Measurements from ENCODE around the gene PNMA6F. TPM values are rescaled to one million over a fixed set of nuclear protein-coding genes. Genes with fewer than 3 reads are reported as not detected.

PNMA6F gene
- total RNA-seq, 1 experiment from 2014 or later: not detected

- Histone ChIP-seq H3K27ac (ENCODE audit: low read depth, low read length, poor library complexity, severe bottlenecking) (no peak overlapping the region), H3K36me3 (ENCODE audit: insufficient read depth, low read length, poor library complexity, severe bottlenecking) (no peaks in the 10 kb centered on the region), H3K4me1 (ENCODE audit: insufficient read depth, low read length, poor library complexity, severe bottlenecking) (no peaks in the 10 kb centered on the region), H3K9me3 (ENCODE audit: low read depth, low read length, poor library complexity, severe bottlenecking) (no peaks in the 10 kb centered on the region), H3K4me3 (ENCODE audit: low read depth, low read length, poor library complexity, severe bottlenecking) (no peak overlapping the region), H3K27me3 (replicated peaks; ENCODE audit: insufficient read depth, low read depth, low read length, poor library complexity) (no peaks in the 10 kb centered on the region)
- TF ChIP-seq EZH2 (IDR thresholded peaks at IDR 0.05; ENCODE audit: borderline replicate concordance, low read depth, low read length, poor library complexity, severe bottlenecking): no peak
- no peak for TF ChIP-seq CTCF (conservative IDR thresholded peaks at IDR 0.05; ENCODE audit: low read depth, low read length)
- POLR2A ChIA-PET (ENCODE audit: low non-redundant PET): no interaction called here
- DNase-seq (ENCODE audit: low spot score): no peak
- no TSS peak for BruUV-seq (replicated peaks)
- CTCF ChIA-PET: no interaction called here
- intact Hi-C loops (cut with micrococcal nuclease; ENCODE audit: unreplicated experiment): no loop called here
Measured at GRCh38 chrX:153318811-153319210, 2.8 kb downstream of the PNMA6F start.

GRCh38 chrX:153317996-153318722 lies 3.4 kb downstream of the PNMA6F start:
- no TSS peak for BruUV-seq (replicated peaks)
- ChIA-PET CTCF (no interaction called here), POLR2A (ENCODE audit: low non-redundant PET) (no interaction called here)
- intact Hi-C loops (cut with micrococcal nuclease; ENCODE audit: unreplicated experiment): no loop called here
- H3K27me3 ChIP-seq (replicated peaks; ENCODE audit: insufficient read depth, low read depth, low read length, poor library complexity): no peaks in the 10 kb centered on the region
- H3K4me1 ChIP-seq (ENCODE audit: insufficient read depth, low read length, poor library complexity, severe bottlenecking): no peaks in the 10 kb centered on the region
- no peak overlapping the region for H3K4me3 ChIP-seq (ENCODE audit: low read depth, low read length, poor library complexity, severe bottlenecking)
- H3K27ac ChIP-seq (ENCODE audit: low read depth, low read length, poor library complexity, severe bottlenecking): no peak overlapping the region
- no peaks in the 10 kb centered on the region for H3K9me3 ChIP-seq (ENCODE audit: low read depth, low read length, poor library complexity, severe bottlenecking)
- H3K36me3 ChIP-seq (ENCODE audit: insufficient read depth, low read length, poor library complexity, severe bottlenecking): no peaks in the 10 kb centered on the region
- TF ChIP-seq EZH2 (IDR thresholded peaks at IDR 0.05; ENCODE audit: borderline replicate concordance, low read depth, low read length, poor library complexity, severe bottlenecking) (no peak), CTCF (conservative IDR thresholded peaks at IDR 0.05; ENCODE audit: low read depth, low read length) (no peak)
- DNase-seq (ENCODE audit: low spot score): no peak

- ChIA-PET POLR2A (ENCODE audit: low non-redundant PET) (no interaction called here), CTCF (no interaction called here)
- no peak for DNase-seq (ENCODE audit: low spot score)
- Histone ChIP-seq H3K4me1 (ENCODE audit: insufficient read depth, low read length, poor library complexity, severe bottlenecking) (no peaks in the 10 kb centered on the region), H3K36me3 (ENCODE audit: insufficient read depth, low read length, poor library complexity, severe bottlenecking) (no peaks in the 10 kb centered on the region), H3K27me3 (replicated peaks; ENCODE audit: insufficient read depth, low read depth, low read length, poor library complexity) (no peaks in the 10 kb centered on the region), H3K4me3 (ENCODE audit: low read depth, low read length, poor library complexity, severe bottlenecking) (no peak overlapping the region), H3K27ac (ENCODE audit: low read depth, low read length, poor library complexity, severe bottlenecking) (no peak overlapping the region), H3K9me3 (ENCODE audit: low read depth, low read length, poor library complexity, severe bottlenecking) (no peaks in the 10 kb centered on the region)
- TF ChIP-seq CTCF (conservative IDR thresholded peaks at IDR 0.05; ENCODE audit: low read depth, low read length): no peak
- TF ChIP-seq EZH2 (IDR thresholded peaks at IDR 0.05; ENCODE audit: borderline replicate concordance, low read depth, low read length, poor library complexity, severe bottlenecking): no peak
- BruUV-seq (replicated peaks): no TSS peak
- intact Hi-C loops (cut with micrococcal nuclease; ENCODE audit: unreplicated experiment): no loop called here
Measured at GRCh38 chrX:153317306-153317705, 4.3 kb downstream of the PNMA6F start.

Measured in A673 (cell line).